ENCODE results near the gene SSPN.

Gene SSPN

DNA sequence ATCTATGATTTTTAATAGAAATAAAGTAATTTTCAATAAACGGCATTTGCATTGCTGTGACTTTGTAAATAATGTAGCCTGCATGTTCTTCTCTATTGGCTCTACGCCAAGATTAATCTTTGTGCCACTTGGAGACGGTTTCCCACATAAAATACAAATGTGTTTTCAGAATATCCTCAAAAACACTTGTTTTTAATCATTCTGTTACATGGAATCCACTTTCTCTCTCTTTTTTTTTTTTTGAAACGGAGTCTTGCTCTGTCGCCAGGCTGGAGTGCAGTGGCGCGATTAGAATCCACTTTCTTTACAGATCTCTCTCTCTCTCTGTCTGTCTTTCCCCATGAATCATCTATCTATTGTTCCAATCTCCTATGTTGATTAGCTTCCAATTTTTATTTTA is 22.8 kb upstream of the SSPN start:
- DNase-seq (ENCODE audit: low read depth): no peak
- TF ChIP-seq, protein P1, sequence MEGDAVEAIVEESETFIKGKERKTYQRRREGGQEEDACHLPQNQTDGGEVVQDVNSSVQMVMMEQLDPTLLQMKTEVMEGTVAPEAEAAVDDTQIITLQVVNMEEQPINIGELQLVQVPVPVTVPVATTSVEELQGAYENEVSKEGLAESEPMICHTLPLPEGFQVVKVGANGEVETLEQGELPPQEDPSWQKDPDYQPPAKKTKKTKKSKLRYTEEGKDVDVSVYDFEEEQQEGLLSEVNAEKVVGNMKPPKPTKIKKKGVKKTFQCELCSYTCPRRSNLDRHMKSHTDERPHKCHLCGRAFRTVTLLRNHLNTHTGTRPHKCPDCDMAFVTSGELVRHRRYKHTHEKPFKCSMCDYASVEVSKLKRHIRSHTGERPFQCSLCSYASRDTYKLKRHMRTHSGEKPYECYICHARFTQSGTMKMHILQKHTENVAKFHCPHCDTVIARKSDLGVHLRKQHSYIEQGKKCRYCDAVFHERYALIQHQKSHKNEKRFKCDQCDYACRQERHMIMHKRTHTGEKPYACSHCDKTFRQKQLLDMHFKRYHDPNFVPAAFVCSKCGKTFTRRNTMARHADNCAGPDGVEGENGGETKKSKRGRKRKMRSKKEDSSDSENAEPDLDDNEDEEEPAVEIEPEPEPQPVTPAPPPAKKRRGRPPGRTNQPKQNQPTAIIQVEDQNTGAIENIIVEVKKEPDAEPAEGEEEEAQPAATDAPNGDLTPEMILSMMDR (conservative IDR thresholded peaks at IDR 0.05; ENCODE audit: low read depth, low read length): no peak

DNA sequence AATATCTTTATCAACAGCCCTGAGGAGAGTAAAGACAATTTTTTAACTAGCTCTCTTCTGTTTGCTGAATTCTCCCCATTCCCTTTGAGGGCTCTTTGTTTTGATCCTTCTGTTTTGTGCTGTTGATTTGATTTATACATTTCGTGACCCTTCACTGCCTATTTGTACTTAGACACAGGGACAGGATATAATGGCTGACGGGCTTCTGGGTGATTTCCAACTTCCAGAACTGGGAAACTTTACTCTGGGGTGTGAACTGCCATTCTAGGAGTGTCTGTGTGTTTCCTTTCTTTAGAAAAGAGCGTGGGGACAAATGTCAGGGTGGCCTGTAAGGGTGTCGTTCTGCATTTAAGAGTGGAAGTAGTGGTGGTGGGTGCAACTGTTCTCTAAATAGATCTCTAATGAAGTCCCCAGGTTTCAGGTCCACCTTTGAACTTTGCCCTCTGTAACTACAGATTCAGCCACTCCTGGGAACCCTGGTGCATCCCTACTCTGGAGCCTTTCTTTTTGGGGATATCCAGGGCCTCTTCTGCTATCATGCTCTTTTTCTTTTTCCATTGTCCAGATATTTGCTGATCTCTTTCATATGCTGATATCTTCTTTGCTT is 22.3 kb upstream of the SSPN start:
- H3K4me3 ChIP-seq (ENCODE audit: low read length): no peak overlapping the region
- no peak for DNase-seq (ENCODE audit: low read depth)
- TF ChIP-seq, protein P1 (conservative IDR thresholded peaks at IDR 0.05; ENCODE audit: low read depth, low read length): no peak

More for the DNA sequence above, 22.8 kb upstream of the SSPN start:
- no peak overlapping the region for H3K4me3 ChIP-seq (ENCODE audit: low read length)

DNA sequence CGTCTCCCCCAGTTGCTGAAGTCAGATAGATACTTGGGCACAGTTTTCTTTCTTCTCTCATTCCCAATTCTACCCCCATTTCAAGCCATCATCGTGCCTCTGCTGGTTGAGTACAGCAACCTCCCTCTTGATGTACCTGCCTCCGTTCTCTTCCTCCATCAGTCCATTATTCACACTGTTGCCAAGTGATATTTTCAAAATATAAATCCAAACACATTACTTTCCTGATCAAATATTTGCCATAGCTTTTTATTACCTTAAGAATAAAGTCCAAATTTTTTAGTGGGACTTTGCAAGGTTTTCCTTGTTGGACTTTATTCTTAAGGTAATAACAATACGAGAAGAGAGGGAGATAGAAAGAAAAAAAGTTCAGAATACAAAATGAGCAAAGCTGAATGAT is 18.6 kb upstream of the SSPN start:
- DNase-seq (ENCODE audit: low read depth): no peak
- H3K4me3 ChIP-seq (ENCODE audit: low read length): no peak overlapping the region
- TF ChIP-seq, protein P1 (conservative IDR thresholded peaks at IDR 0.05; ENCODE audit: low read depth, low read length): no peak

DNA sequence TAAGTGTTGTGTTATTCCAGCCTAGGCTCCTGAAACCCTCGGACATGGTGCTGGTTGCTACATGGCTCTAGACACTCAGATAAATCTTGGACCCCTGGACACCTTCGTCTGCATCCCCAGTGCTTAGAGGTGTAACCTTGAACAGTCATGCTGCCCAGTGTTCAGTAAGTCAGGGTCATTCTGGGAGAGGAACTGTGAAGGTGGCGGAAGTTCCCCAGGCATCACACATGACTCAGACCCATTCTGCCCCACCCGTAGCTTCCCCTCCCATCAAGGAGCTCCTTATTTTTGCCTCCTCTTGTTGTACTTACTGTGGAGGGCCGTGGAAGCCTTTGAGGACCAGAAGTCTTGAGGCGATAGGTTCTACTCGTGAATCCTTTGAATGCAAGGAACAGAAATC is 18.1 kb upstream of the SSPN start:
- no peak for DNase-seq (ENCODE audit: low read depth)
- TF ChIP-seq, protein P1 (conservative IDR thresholded peaks at IDR 0.05; ENCODE audit: low read depth, low read length): no peak
- H3K4me3 ChIP-seq (ENCODE audit: low read length): no peak overlapping the region

DNA sequence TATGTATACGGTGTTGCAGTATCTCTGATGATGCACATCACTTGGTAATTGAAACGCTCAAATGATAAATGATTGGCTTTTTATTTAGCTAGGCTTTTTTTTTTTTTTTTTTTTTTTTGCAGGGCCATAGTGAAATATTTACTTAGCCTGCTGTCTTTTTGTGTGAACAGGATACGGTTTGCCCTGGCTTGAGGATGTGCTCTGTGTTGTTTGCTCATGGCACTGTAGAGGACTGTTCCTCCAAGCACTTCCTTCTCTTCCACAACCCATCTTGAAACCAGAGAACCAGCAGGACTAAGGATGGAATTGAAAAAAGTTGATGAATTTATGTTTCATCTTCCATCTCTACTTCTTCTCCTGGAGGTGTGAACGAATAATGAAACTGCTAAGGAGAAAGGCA is 15.5 kb upstream of the SSPN start:
- H3K4me3 ChIP-seq (ENCODE audit: low read length): no peak overlapping the region
- TF ChIP-seq, protein P1 (conservative IDR thresholded peaks at IDR 0.05; ENCODE audit: low read depth, low read length): no peak
- no peak for DNase-seq (ENCODE audit: low read depth)

DNA sequence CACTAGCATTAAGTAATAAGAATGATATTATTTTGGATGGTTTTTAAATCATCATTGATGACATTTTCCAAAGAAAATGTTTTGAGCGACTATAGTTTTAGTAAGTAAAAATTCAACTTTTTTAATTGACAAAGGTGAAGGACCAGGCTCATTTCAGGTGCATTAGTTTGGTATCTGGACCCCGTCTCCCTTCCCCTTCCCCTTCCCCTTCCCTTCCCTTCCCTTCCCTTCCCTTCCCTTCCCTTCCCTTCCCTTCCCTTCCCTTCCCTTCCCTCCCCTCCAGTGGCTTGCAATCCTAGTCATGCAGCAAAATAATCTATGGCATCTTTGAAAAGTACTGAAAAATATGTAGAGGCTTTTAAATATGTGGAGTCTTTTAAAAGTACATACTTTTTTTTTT is 13.0 kb upstream of the SSPN start:
- no peak overlapping the region for H3K4me3 ChIP-seq (ENCODE audit: low read length)
- TF ChIP-seq, protein P1 (conservative IDR thresholded peaks at IDR 0.05; ENCODE audit: low read depth, low read length): no peak
- no peak for DNase-seq (ENCODE audit: low read depth)

DNA sequence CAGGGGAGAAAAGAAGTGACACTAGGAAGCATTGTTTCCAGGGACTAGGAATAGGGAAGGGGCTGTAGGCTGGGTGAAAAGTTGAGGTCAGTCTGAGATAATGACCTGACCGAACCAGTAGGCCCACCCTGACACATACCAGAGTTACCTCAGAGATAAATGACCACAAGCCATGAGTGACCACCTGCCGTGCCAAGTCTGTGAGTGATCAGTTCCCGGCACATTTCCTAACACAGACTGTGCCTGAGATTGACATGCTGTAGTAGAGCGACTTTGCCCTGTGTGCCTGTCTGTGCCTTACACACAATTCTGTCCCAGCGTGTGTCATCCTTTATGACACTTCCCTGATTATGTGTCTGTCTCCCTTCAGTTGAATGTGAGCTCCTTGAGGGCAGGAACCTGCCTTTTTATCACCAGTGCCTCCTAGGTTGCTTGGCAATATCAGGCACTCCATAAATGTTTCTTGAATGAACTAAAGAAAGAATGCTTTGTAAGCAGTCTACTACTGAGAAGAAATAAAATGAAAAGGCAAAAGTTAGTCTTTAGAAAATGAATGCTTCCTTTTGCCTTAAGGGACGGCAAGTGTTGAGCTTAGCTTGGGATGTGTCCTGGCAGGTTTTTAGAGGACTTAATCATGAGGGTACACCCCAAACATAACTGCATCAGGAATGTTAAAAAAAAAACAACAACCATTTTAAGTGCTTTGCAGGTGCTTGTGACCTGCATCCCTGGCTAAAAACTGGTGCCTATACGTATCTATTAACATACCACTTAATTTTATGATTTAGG is 9.6 kb upstream of the SSPN start:
- TF ChIP-seq, protein P1 (conservative IDR thresholded peaks at IDR 0.05; ENCODE audit: low read depth, low read length): no peak
- H3K4me3 ChIP-seq (ENCODE audit: low read length): no peak overlapping the region
- DNase-seq (ENCODE audit: low read depth): no peak

Measured in retinal pigment epithelial cell (primary cell).